ENCODE measurements around the gene RSBN1L. TPM values are rescaled to one million over a fixed set of nuclear protein-coding genes. Genes with fewer than 3 reads are reported as not detected.

RSBN1L gene
- total RNA-seq, 1 experiment from 2014 or later, result 15.5 TPM

DNA sequence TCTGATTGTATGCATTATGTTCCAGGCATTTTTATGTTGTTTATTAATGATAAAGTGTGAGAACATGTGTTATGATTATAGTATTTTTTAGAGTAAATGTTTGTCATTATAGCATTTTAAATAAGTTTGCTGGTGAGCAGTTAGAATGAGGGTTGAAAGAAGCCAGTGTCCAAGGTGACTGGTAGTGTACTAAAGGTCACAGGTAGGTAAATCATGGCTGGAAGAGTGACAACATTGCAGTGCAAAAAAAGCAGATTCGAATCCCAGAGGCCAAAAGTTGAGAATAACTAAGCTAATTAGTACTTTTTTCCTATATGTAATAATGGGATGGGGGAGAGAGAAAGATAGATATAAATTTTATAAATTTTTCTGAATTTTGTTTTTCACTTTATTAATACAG is 44.0 kb downstream of the RSBN1L start:
- ChIA-PET RAD21 (ENCODE audit: low non-redundant PET in 1 of 2, low total read pairs in 2 of 2, uncharacterized antibody in 2 of 2, unreplicated experiment in 2 of 2) (no interaction called here), CTCF (no interaction called here), POLR2A (no interaction called here)
- Histone ChIP-seq H4K20me1 (ENCODE audit: insufficient read depth) (no peaks in the 10 kb centered on the region), H3K36me3 (ENCODE audit: control insufficient read depth in 1 of 2, insufficient read depth in 2 of 2, low read length in 2 of 2) (0 out of 4 replicates have a peak, but pooled peaks cover 0 to 2% of the 10 kb centered on the region in 2 experiments), H2AFZ (ENCODE audit: low read depth, low read length, poor library complexity, severe bottlenecking) (no peak overlapping the region), H3K27me3 (ENCODE audit: insufficient read depth, low read length) (no peaks in the 10 kb centered on the region), H3K4me3 (replicated peaks in 1 of 2; ENCODE audit: low read depth in 1 of 2, low read length in 2 of 2) (no peak overlapping the region), H3K4me2 (ENCODE audit: low read length) (no peak overlapping the region), H3K27ac (ENCODE audit: low read depth, low read length) (no peak overlapping the region), H3K9ac (ENCODE audit: low read length) (no peak overlapping the region), H3K4me1 (ENCODE audit: control insufficient read depth in 1 of 2, insufficient read depth in 2 of 2, low read length in 2 of 2) (no peaks in the 10 kb centered on the region), H3K9me2 (ENCODE audit: insufficient read depth) (no peaks in the 10 kb centered on the region), H3K9me3 (ENCODE audit: control insufficient read depth in 1 of 2, insufficient read depth in 1 of 2, low read depth in 1 of 2, low read length in 2 of 2) (no peaks in the 10 kb centered on the region), H3K79me2 (ENCODE audit: insufficient read depth, low read length) (peaks cover 9% of the 10 kb centered on the region)
- intact Hi-C loops (cut with micrococcal nuclease), result no loop called here
- TF ChIP-seq MAX (IDR thresholded peaks at IDR 0.05), result no peak
- no peak for TF ChIP-seq ZBTB33 (IDR thresholded peaks at IDR 0.05; ENCODE audit: extremely low read depth, insufficient replicate concordance, low read length)
- TF ChIP-seq SRF (IDR thresholded peaks at IDR 0.05; ENCODE audit: low read depth), result no peak
- no peak for TF ChIP-seq REST (IDR thresholded peaks at IDR 0.05; ENCODE audit: low read depth)
- no peak for TF ChIP-seq EGR1 (IDR thresholded peaks at IDR 0.05; ENCODE audit: low read depth)
- TF ChIP-seq YY1 (IDR thresholded peaks at IDR 0.05; ENCODE audit: extremely low read depth, insufficient replicate concordance, low read depth, low read length), result no peak
- TF ChIP-seq POLR2A (IDR thresholded peaks at IDR 0.05; ENCODE audit: borderline replicate concordance, extremely low read depth, insufficient read depth, insufficient read length), result no peak
- no peak for TF ChIP-seq EZH2phosphoT487 (IDR thresholded peaks at IDR 0.05; ENCODE audit: borderline replicate concordance)
- TF ChIP-seq, protein P1, sequence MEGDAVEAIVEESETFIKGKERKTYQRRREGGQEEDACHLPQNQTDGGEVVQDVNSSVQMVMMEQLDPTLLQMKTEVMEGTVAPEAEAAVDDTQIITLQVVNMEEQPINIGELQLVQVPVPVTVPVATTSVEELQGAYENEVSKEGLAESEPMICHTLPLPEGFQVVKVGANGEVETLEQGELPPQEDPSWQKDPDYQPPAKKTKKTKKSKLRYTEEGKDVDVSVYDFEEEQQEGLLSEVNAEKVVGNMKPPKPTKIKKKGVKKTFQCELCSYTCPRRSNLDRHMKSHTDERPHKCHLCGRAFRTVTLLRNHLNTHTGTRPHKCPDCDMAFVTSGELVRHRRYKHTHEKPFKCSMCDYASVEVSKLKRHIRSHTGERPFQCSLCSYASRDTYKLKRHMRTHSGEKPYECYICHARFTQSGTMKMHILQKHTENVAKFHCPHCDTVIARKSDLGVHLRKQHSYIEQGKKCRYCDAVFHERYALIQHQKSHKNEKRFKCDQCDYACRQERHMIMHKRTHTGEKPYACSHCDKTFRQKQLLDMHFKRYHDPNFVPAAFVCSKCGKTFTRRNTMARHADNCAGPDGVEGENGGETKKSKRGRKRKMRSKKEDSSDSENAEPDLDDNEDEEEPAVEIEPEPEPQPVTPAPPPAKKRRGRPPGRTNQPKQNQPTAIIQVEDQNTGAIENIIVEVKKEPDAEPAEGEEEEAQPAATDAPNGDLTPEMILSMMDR (IDR thresholded peaks at IDR 0.05 in 2 of 3, conservative IDR thresholded peaks at IDR 0.05 in 1 of 3; ENCODE audit: borderline replicate concordance in 1 of 3, insufficient read depth in 1 of 3, low read depth in 2 of 3, low read length in 2 of 3), result no peak
- no peak for TF ChIP-seq SP1 (IDR thresholded peaks at IDR 0.05; ENCODE audit: low read depth)
- TF ChIP-seq CEBPB (IDR thresholded peaks at IDR 0.05; ENCODE audit: low read depth), result no peak
- no peak for TF ChIP-seq POLR2AphosphoS5 (IDR thresholded peaks at IDR 0.05; ENCODE audit: low read depth, low read length)
- TF ChIP-seq SIN3A (IDR thresholded peaks at IDR 0.05; ENCODE audit: low read depth), result no peak
- no peak for DNase-seq (ENCODE audit: low read depth, low spot score)
- BruUV-seq (replicated peaks), result no TSS peak
- no peak for ATAC-seq

Measured in HCT116 (cell line).